Left forelimb (tissue), 1 donor: ENCODE data around the gene CENPA.
A peak's percentile ranks its signal among the peaks of the same experiment; 100 is the strongest.
"Not testable (repeated sequence)": the region's sequence is repeated elsewhere in the genome, so short reads cannot be mapped to it uniquely, and the experiment has no call there.

Experiments
- DNase-seq: peaks from one replicate; pipeline ENCODE4 v3.0.0-alpha.2; 2018; ENCODE audit warnings: low spot score

Gene CENPA

GRCh38 chr2:26785431-26786206 is at the start of gene CENPA:
Gene CENPA (plus strand): TSS chr2:26786056. CDS start chr2:26786197, 141 bp downstream.
- DNase-seq: peak; percentile 95

- DNase-seq: no peak
Measured at GRCh38 chr2:26737221-26737620, 48.6 kb upstream of the CENPA start.

- no peak for DNase-seq
Measured at GRCh38 chr2:26738481-26738880, 47.4 kb upstream of the CENPA start.

- no peak for DNase-seq
Measured at GRCh38 chr2:26739514-26739913, 46.3 kb upstream of the CENPA start.

- DNase-seq: no peak
Measured at GRCh38 chr2:26740346-26740745, 45.5 kb upstream of the CENPA start.

- DNase-seq: no peak
Measured at GRCh38 chr2:26740890-26741302, 45.0 kb upstream of the CENPA start.

GRCh38 chr2:26742048-26742770 is 43.6 kb upstream of the CENPA start:
- DNase-seq: no peak

GRCh38 chr2:26743852-26744251 is 42.0 kb upstream of the CENPA start:
- no peak for DNase-seq

- DNase-seq: no peak
Measured at GRCh38 chr2:26744953-26745352, 40.9 kb upstream of the CENPA start.

GRCh38 chr2:26745609-26746327 is 40.1 kb upstream of the CENPA start:
- peak; percentile 80 for DNase-seq

GRCh38 chr2:26746934-26747333 is 38.9 kb upstream of the CENPA start:
- no peak for DNase-seq

- not testable (repeated sequence) for DNase-seq
Measured at GRCh38 chr2:26749787-26750420, 36.0 kb upstream of the CENPA start.

GRCh38 chr2:26750467-26750866 is 35.4 kb upstream of the CENPA start:
- DNase-seq: not testable (repeated sequence)

- no peak for DNase-seq
Measured at GRCh38 chr2:26752656-26753055, 33.2 kb upstream of the CENPA start.

- no peak for DNase-seq
Measured at GRCh38 chr2:26754539-26754938, 31.3 kb upstream of the CENPA start.

- DNase-seq: no peak
Measured at GRCh38 chr2:26754972-26755670, 30.7 kb upstream of the CENPA start.

- no peak for DNase-seq
Measured at GRCh38 chr2:26756337-26756736, 29.5 kb upstream of the CENPA start.

GRCh38 chr2:26757873-26758789 is 27.7 kb upstream of the CENPA start:
- DNase-seq: no peak

- no peak for DNase-seq
Measured at GRCh38 chr2:26758790-26759321, 27.0 kb upstream of the CENPA start.

- no peak for DNase-seq
Measured at GRCh38 chr2:26759845-26760244, 26.0 kb upstream of the CENPA start.
